HL-60 (cell line): Measurements from ENCODE around the gene STX2.
A peak's percentile ranks its signal among the peaks of the same experiment; 100 is the strongest.

Experiments
- DNase-seq, 2 experiments: peaks; one replicate each; pipeline ENCODE4 v3.0.0-alpha.2; 2010 to 2020; ENCODE audit warnings: low read depth in 1 of 2, low spot score in 1 of 2
- H3K27ac ChIP-seq: fragments of 250-450 bp; sonication (Bioruptor Pico); replicated peaks from 2 replicates; pipeline ENCODE4 v1.5.1; 2020; ENCODE audit warnings: mild to moderate bottlenecking, moderate library complexity
- H3K27me3 ChIP-seq: fragments of 250-450 bp; sonication (Bioruptor Pico); 2 replicates; pipeline ENCODE4 v1.5.1; 2021; ENCODE audit warnings: mild to moderate bottlenecking, moderate library complexity; ENCODE audit not compliant: insufficient read depth, poor library complexity, severe bottlenecking
- H3K4me3 ChIP-seq: replicated peaks from 2 replicates; pipeline ENCODE4 v1.5.1; 2011; ENCODE audit warnings: mild to moderate bottlenecking, control low read depth, low read length; ENCODE audit not compliant: insufficient read depth
- CTCF ChIP-seq: IDR thresholded peaks from one replicate; pipeline ENCODE4 v1.5.1; 2011; ENCODE audit warnings: low read length, control low read depth, inconsistent platforms; ENCODE audit not compliant: insufficient read depth
- GABPA ChIP-seq: IDR thresholded peaks from 2 replicates; pipeline ENCODE4 v1.6.1; 2012; ENCODE audit warnings: low read depth
- POLR2AphosphoS5 ChIP-seq: IDR thresholded peaks from 2 replicates; pipeline ENCODE4 v1.6.1; 2012; ENCODE audit warnings: low read depth
- REST ChIP-seq: IDR thresholded peaks from 2 replicates; pipeline ENCODE4 v1.6.1; 2012; ENCODE audit warnings: low read depth; ENCODE audit not compliant: insufficient replicate concordance
- SPI1 ChIP-seq: IDR thresholded peaks from 2 replicates; pipeline ENCODE4 v1.6.1; 2012; ENCODE audit warnings: low read depth, mild to moderate bottlenecking, borderline replicate concordance

Gene STX2

GRCh38 chr12:130827432-130827831 is 11.6 kb downstream of the STX2 start:
- Histone ChIP-seq H3K27me3 (no peaks in the 10 kb centered on the region), H3K27ac (no peak overlapping the region), H3K4me3 (no peak overlapping the region)
- DNase-seq = no peak
- TF ChIP-seq CTCF (no peak), POLR2AphosphoS5 (no peak), REST (no peak), GABPA (no peak), SPI1 (no peak)

- H3K4me3 ChIP-seq = no peak overlapping the region
- no peak overlapping the region for H3K27ac ChIP-seq
- DNase-seq = peak in 1 of 2 experiments; percentile 49
Measured at GRCh38 chr12:130826151-130826801, 12.8 kb downstream of the STX2 start.

More at GRCh38 chr12:130826151-130826801, 12.8 kb downstream of the STX2 start:
- no peak for TF ChIP-seq POLR2AphosphoS5
- no peak for TF ChIP-seq SPI1
- TF ChIP-seq CTCF = no peak
- no peak for TF ChIP-seq REST
- H3K27me3 ChIP-seq = no peaks in the 10 kb centered on the region
